ENCODE measurements around the gene SAMD1. TPM values are rescaled to one million over a fixed set of nuclear protein-coding genes. Genes with fewer than 3 reads are reported as not detected.

Gene SAMD1
- total and polyA plus RNA-seq, 3 donors from 2014 or later: 34.0 to 72.9 (median 50.6) TPM

- no peaks in the 10 kb centered on the region for H3K9me3 ChIP-seq
- H3K27me3 ChIP-seq: no peaks in the 10 kb centered on the region
- intact Hi-C loops (cut with DNase I; ENCODE audit: low total_unique reads): no loop called here
- 1 to 3% methylated on average over 9 to 34 of the region's 38 CpGs for WGBS, 2 donors
- DNase-seq: peak; percentile 24
- no peaks in the 10 kb centered on the region for H3K36me3 ChIP-seq (ENCODE audit: low read depth, missing control alignments)
- H3K4me3 ChIP-seq: peak overlapping the region; percentile 50 to 83
- H3K4me1 ChIP-seq: peaks cover 25% of the 10 kb centered on the region
- H3K27ac ChIP-seq: peak overlapping the region; percentile 36 to 39
- no peak for TF ChIP-seq POLR2A (IDR thresholded peaks at IDR 0.05)
- TF ChIP-seq, protein P1, sequence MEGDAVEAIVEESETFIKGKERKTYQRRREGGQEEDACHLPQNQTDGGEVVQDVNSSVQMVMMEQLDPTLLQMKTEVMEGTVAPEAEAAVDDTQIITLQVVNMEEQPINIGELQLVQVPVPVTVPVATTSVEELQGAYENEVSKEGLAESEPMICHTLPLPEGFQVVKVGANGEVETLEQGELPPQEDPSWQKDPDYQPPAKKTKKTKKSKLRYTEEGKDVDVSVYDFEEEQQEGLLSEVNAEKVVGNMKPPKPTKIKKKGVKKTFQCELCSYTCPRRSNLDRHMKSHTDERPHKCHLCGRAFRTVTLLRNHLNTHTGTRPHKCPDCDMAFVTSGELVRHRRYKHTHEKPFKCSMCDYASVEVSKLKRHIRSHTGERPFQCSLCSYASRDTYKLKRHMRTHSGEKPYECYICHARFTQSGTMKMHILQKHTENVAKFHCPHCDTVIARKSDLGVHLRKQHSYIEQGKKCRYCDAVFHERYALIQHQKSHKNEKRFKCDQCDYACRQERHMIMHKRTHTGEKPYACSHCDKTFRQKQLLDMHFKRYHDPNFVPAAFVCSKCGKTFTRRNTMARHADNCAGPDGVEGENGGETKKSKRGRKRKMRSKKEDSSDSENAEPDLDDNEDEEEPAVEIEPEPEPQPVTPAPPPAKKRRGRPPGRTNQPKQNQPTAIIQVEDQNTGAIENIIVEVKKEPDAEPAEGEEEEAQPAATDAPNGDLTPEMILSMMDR (IDR thresholded peaks at IDR 0.05): no peak
Observed at GRCh38 chr19:14135985-14136508, 45.5 kb upstream of the SAMD1 start.

GRCh38 chr19:14135355-14135754 is 44.8 kb upstream of the SAMD1 start:
- peaks cover 25% of the 10 kb centered on the region for H3K4me1 ChIP-seq
- no peaks in the 10 kb centered on the region for H3K27me3 ChIP-seq
- no peak overlapping the region for H3K27ac ChIP-seq
- H3K9me3 ChIP-seq: no peaks in the 10 kb centered on the region
- TF ChIP-seq, protein P1 (IDR thresholded peaks at IDR 0.05): no peak
- no peak for TF ChIP-seq POLR2A (IDR thresholded peaks at IDR 0.05)
- no peaks in the 10 kb centered on the region for H3K36me3 ChIP-seq (ENCODE audit: low read depth, missing control alignments)
- 29 to 31% methylated on average over 6 of the region's 6 CpGs for WGBS, 2 donors
- peak overlapping the region; percentile 50 to 83 for H3K4me3 ChIP-seq
- intact Hi-C loops (cut with DNase I; ENCODE audit: low total_unique reads): no loop called here
- no peak for DNase-seq

GRCh38 chr19:14127929-14128509 is 37.5 kb upstream of the SAMD1 start:
- TF ChIP-seq, protein P1 (IDR thresholded peaks at IDR 0.05): no peak
- no peak for TF ChIP-seq POLR2A (IDR thresholded peaks at IDR 0.05)
- no peaks in the 10 kb centered on the region for H3K9me3 ChIP-seq
- H3K4me1 ChIP-seq: peaks cover 3% of the 10 kb centered on the region
- H3K36me3 ChIP-seq (ENCODE audit: low read depth, missing control alignments): no peaks in the 10 kb centered on the region
- H3K4me3 ChIP-seq: no peak overlapping the region
- H3K27ac ChIP-seq: peak overlapping the region in 1 of 2 donors; percentile 14
- no peak for DNase-seq
- intact Hi-C loops (cut with DNase I; ENCODE audit: low total_unique reads): no loop called here
- 56 to 74% methylated on average over 3 to 4 of the region's 4 CpGs for WGBS, 2 donors
- H3K27me3 ChIP-seq: no peaks in the 10 kb centered on the region

DNA sequence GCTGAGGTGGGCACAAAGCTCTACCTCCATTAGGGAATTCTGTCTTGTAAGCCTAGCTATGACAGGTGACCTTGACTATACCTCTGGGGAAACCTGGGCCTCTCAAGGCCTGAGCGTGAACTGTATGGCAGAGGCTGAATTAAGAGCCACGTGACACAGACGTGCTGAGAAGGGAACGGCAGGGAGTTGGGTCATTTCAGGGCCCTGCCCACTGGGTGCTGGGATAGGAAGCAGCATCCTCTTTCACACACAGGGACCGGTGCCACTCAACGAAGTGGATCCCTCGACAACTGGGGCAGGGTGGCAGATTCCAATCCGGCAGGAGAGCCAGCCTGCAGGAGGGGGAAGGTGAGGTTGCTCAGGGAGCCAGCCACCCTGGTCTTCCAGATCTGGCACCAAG is 36.6 kb upstream of the SAMD1 start:
- intact Hi-C loops (cut with DNase I; ENCODE audit: low total_unique reads): no loop called here
- TF ChIP-seq POLR2A (IDR thresholded peaks at IDR 0.05): no peak
- TF ChIP-seq, protein P1 (IDR thresholded peaks at IDR 0.05): no peak
- Histone ChIP-seq H3K27me3 (no peaks in the 10 kb centered on the region), H3K4me3 (no peak overlapping the region), H3K27ac (no peak overlapping the region), H3K4me1 (peaks cover 3% of the 10 kb centered on the region), H3K9me3 (no peaks in the 10 kb centered on the region), H3K36me3 (ENCODE audit: low read depth, missing control alignments) (no peaks in the 10 kb centered on the region)
- DNase-seq: no peak
- 68 to 73% methylated on average over 8 of the region's 8 CpGs for WGBS, 2 donors

DNA sequence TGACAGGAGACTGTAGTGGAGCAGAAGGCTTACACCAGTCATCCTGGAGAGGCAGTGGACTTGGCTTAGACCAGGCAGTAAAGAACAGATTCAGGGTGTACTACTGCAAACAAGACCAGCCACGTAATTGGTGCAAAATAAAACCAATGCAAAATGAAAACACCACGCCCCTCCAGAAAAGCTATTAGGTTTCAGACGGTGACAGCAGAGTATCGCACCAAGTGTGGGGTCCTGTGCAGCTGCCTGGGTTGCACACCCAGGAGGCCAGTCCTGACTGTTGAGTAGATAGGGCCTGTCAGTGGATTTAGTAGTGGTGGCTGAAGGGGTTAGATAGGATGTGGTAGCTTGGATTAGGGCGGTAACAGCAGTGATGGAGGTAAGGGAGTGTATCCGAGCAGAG is 32.4 kb upstream of the SAMD1 start:
- H3K9me3 ChIP-seq: no peaks in the 10 kb centered on the region
- no peak overlapping the region for H3K4me3 ChIP-seq
- no peak for DNase-seq
- WGBS, 2 donors: 91 to 93% methylated on average over 6 of the region's 6 CpGs
- TF ChIP-seq, protein P1 (IDR thresholded peaks at IDR 0.05): no peak
- no peak for TF ChIP-seq POLR2A (IDR thresholded peaks at IDR 0.05)
- no peaks in the 10 kb centered on the region for H3K36me3 ChIP-seq (ENCODE audit: low read depth, missing control alignments)
- intact Hi-C loops (cut with DNase I; ENCODE audit: low total_unique reads): no loop called here
- H3K27ac ChIP-seq: no peak overlapping the region
- H3K4me1 ChIP-seq: peaks cover 18% of the 10 kb centered on the region
- no peaks in the 10 kb centered on the region for H3K27me3 ChIP-seq
